Measurements from ENCODE around the gene ZDHHC14.

DNA sequence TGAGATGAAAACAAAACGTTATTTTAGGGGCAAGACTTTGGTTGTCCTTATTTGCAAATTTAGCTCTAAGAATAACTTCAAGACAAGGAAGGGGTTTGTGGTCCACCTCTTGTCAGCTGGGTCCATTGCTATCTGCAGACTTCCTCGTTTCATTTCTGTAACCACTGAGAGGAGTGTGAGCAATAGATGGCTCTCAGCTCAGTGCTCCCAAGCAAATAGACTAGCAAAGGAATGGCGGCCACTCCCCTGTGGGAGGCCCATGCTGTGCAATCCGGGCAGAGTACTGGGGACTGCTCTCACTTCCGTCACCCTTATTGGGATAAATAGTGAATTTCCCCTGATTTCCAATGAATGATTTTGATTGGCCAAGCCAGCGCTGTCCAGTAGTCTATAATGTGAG, 176.6 kb downstream of the ZDHHC14 start:
- TF ChIP-seq POLR2A (IDR thresholded peaks at IDR 0.05; ENCODE audit: extremely low read depth, insufficient read length) (no peak), MYC (IDR thresholded peaks at IDR 0.05; ENCODE audit: low read depth, low read length) (no peak)
- TF ChIP-seq, protein P1, sequence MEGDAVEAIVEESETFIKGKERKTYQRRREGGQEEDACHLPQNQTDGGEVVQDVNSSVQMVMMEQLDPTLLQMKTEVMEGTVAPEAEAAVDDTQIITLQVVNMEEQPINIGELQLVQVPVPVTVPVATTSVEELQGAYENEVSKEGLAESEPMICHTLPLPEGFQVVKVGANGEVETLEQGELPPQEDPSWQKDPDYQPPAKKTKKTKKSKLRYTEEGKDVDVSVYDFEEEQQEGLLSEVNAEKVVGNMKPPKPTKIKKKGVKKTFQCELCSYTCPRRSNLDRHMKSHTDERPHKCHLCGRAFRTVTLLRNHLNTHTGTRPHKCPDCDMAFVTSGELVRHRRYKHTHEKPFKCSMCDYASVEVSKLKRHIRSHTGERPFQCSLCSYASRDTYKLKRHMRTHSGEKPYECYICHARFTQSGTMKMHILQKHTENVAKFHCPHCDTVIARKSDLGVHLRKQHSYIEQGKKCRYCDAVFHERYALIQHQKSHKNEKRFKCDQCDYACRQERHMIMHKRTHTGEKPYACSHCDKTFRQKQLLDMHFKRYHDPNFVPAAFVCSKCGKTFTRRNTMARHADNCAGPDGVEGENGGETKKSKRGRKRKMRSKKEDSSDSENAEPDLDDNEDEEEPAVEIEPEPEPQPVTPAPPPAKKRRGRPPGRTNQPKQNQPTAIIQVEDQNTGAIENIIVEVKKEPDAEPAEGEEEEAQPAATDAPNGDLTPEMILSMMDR (IDR thresholded peaks at IDR 0.05; ENCODE audit: low read depth, low read length) = no peak

Data from NB4 (cell line).